ENCODE results near the gene RTP3.

RTP3 gene

GRCh38 chr3:46477756-46478155 lies 20.0 kb upstream of the RTP3 start:
- Histone ChIP-seq H3K27me3 (ENCODE audit: insufficient read depth, low read length) (peaks cover 1% of the 10 kb centered on the region), H2AFZ (ENCODE audit: low read depth, low read length) (no peak overlapping the region), H3K4me3 (ENCODE audit: low read length) (no peak overlapping the region), H3K4me1 (ENCODE audit: insufficient read depth, low read length) (no peaks in the 10 kb centered on the region), H3K36me3 (ENCODE audit: insufficient read depth, low read length) (no peaks in the 10 kb centered on the region), H3K9me3 (ENCODE audit: low read length) (no peaks in the 10 kb centered on the region)

GRCh38 chr3:46478341-46478740 lies 19.4 kb upstream of the RTP3 start:
- Histone ChIP-seq H3K4me1 (ENCODE audit: insufficient read depth, low read length) (no peaks in the 10 kb centered on the region), H3K9me3 (ENCODE audit: low read length) (no peaks in the 10 kb centered on the region), H2AFZ (ENCODE audit: low read depth, low read length) (no peak overlapping the region), H3K4me3 (ENCODE audit: low read length) (no peak overlapping the region), H3K36me3 (ENCODE audit: insufficient read depth, low read length) (no peaks in the 10 kb centered on the region), H3K27me3 (ENCODE audit: insufficient read depth, low read length) (no peaks in the 10 kb centered on the region)

GRCh38 chr3:46479021-46479420 lies 18.8 kb upstream of the RTP3 start:
- Histone ChIP-seq H3K4me3 (ENCODE audit: low read length) (no peak overlapping the region), H3K36me3 (ENCODE audit: insufficient read depth, low read length) (no peaks in the 10 kb centered on the region), H3K9me3 (ENCODE audit: low read length) (no peaks in the 10 kb centered on the region), H2AFZ (ENCODE audit: low read depth, low read length) (no peak overlapping the region), H3K4me1 (ENCODE audit: insufficient read depth, low read length) (no peaks in the 10 kb centered on the region), H3K27me3 (ENCODE audit: insufficient read depth, low read length) (no peaks in the 10 kb centered on the region)

- no peaks in the 10 kb centered on the region for H3K9me3 ChIP-seq (ENCODE audit: low read length)
- H2AFZ ChIP-seq (ENCODE audit: low read depth, low read length): no peak overlapping the region
- H3K4me1 ChIP-seq (ENCODE audit: insufficient read depth, low read length): no peaks in the 10 kb centered on the region
- no peak overlapping the region for H3K4me3 ChIP-seq (ENCODE audit: low read length)
- H3K27me3 ChIP-seq (ENCODE audit: insufficient read depth, low read length): no peaks in the 10 kb centered on the region
- no peaks in the 10 kb centered on the region for H3K36me3 ChIP-seq (ENCODE audit: insufficient read depth, low read length)
These were observed 18.1 kb upstream of the RTP3 start for GRCh38 chr3:46479696-46480095.

GRCh38 chr3:46480491-46481195 lies 17.1 kb upstream of the RTP3 start:
- H3K4me1 ChIP-seq (ENCODE audit: insufficient read depth, low read length): no peaks in the 10 kb centered on the region
- H3K36me3 ChIP-seq (ENCODE audit: insufficient read depth, low read length): no peaks in the 10 kb centered on the region
- no peaks in the 10 kb centered on the region for H3K9me3 ChIP-seq (ENCODE audit: low read length)
- no peaks in the 10 kb centered on the region for H3K27me3 ChIP-seq (ENCODE audit: insufficient read depth, low read length)
- H3K4me3 ChIP-seq (ENCODE audit: low read length): no peak overlapping the region
- no peak overlapping the region for H2AFZ ChIP-seq (ENCODE audit: low read depth, low read length)

- H3K9me3 ChIP-seq (ENCODE audit: low read length): no peaks in the 10 kb centered on the region
- no peaks in the 10 kb centered on the region for H3K36me3 ChIP-seq (ENCODE audit: insufficient read depth, low read length)
- no peaks in the 10 kb centered on the region for H3K27me3 ChIP-seq (ENCODE audit: insufficient read depth, low read length)
- no peak overlapping the region for H2AFZ ChIP-seq (ENCODE audit: low read depth, low read length)
- no peak overlapping the region for H3K4me3 ChIP-seq (ENCODE audit: low read length)
- H3K4me1 ChIP-seq (ENCODE audit: insufficient read depth, low read length): no peaks in the 10 kb centered on the region
These were observed 16.1 kb upstream of the RTP3 start for GRCh38 chr3:46481636-46482035.

- Histone ChIP-seq H3K27me3 (ENCODE audit: insufficient read depth, low read length) (no peaks in the 10 kb centered on the region), H2AFZ (ENCODE audit: low read depth, low read length) (no peak overlapping the region), H3K4me3 (ENCODE audit: low read length) (no peak overlapping the region), H3K4me1 (ENCODE audit: insufficient read depth, low read length) (no peaks in the 10 kb centered on the region), H3K9me3 (ENCODE audit: low read length) (no peaks in the 10 kb centered on the region), H3K36me3 (ENCODE audit: insufficient read depth, low read length) (no peaks in the 10 kb centered on the region)
These were observed 15.0 kb upstream of the RTP3 start for GRCh38 chr3:46482632-46483350.

- no peaks in the 10 kb centered on the region for H3K4me1 ChIP-seq (ENCODE audit: insufficient read depth, low read length)
- H3K4me3 ChIP-seq (ENCODE audit: low read length): no peak overlapping the region
- H3K36me3 ChIP-seq (ENCODE audit: insufficient read depth, low read length): no peaks in the 10 kb centered on the region
- no peaks in the 10 kb centered on the region for H3K9me3 ChIP-seq (ENCODE audit: low read length)
- H2AFZ ChIP-seq (ENCODE audit: low read depth, low read length): no peak overlapping the region
- no peaks in the 10 kb centered on the region for H3K27me3 ChIP-seq (ENCODE audit: insufficient read depth, low read length)
These were observed 14.0 kb upstream of the RTP3 start for GRCh38 chr3:46483825-46484224.

GRCh38 chr3:46484388-46484787 lies 13.4 kb upstream of the RTP3 start:
- Histone ChIP-seq H3K27me3 (ENCODE audit: insufficient read depth, low read length) (no peaks in the 10 kb centered on the region), H3K4me3 (ENCODE audit: low read length) (no peak overlapping the region), H3K36me3 (ENCODE audit: insufficient read depth, low read length) (no peaks in the 10 kb centered on the region), H3K4me1 (ENCODE audit: insufficient read depth, low read length) (no peaks in the 10 kb centered on the region), H2AFZ (ENCODE audit: low read depth, low read length) (no peak overlapping the region), H3K9me3 (ENCODE audit: low read length) (no peaks in the 10 kb centered on the region)

- H3K27me3 ChIP-seq (ENCODE audit: insufficient read depth, low read length): no peaks in the 10 kb centered on the region
- no peak overlapping the region for H3K4me3 ChIP-seq (ENCODE audit: low read length)
- H3K4me1 ChIP-seq (ENCODE audit: insufficient read depth, low read length): no peaks in the 10 kb centered on the region
- no peaks in the 10 kb centered on the region for H3K36me3 ChIP-seq (ENCODE audit: insufficient read depth, low read length)
- H3K9me3 ChIP-seq (ENCODE audit: low read length): no peaks in the 10 kb centered on the region
- H2AFZ ChIP-seq (ENCODE audit: low read depth, low read length): no peak overlapping the region
These were observed 12.6 kb upstream of the RTP3 start for GRCh38 chr3:46484911-46485778.

- Histone ChIP-seq H2AFZ (ENCODE audit: low read depth, low read length) (no peak overlapping the region), H3K9me3 (ENCODE audit: low read length) (no peaks in the 10 kb centered on the region), H3K4me1 (ENCODE audit: insufficient read depth, low read length) (no peaks in the 10 kb centered on the region), H3K4me3 (ENCODE audit: low read length) (no peak overlapping the region), H3K36me3 (ENCODE audit: insufficient read depth, low read length) (no peaks in the 10 kb centered on the region), H3K27me3 (ENCODE audit: insufficient read depth, low read length) (no peaks in the 10 kb centered on the region)
These were observed 12.0 kb upstream of the RTP3 start for GRCh38 chr3:46485779-46486175.

GRCh38 chr3:46488735-46489361 lies 8.9 kb upstream of the RTP3 start:
- H3K9me3 ChIP-seq (ENCODE audit: low read length): no peaks in the 10 kb centered on the region
- H2AFZ ChIP-seq (ENCODE audit: low read depth, low read length): no peak overlapping the region
- no peaks in the 10 kb centered on the region for H3K27me3 ChIP-seq (ENCODE audit: insufficient read depth, low read length)
- H3K4me3 ChIP-seq (ENCODE audit: low read length): no peak overlapping the region
- H3K4me1 ChIP-seq (ENCODE audit: insufficient read depth, low read length): no peaks in the 10 kb centered on the region
- no peaks in the 10 kb centered on the region for H3K36me3 ChIP-seq (ENCODE audit: insufficient read depth, low read length)

GRCh38 chr3:46489381-46489780 lies 8.4 kb upstream of the RTP3 start:
- H3K4me1 ChIP-seq (ENCODE audit: insufficient read depth, low read length): no peaks in the 10 kb centered on the region
- H2AFZ ChIP-seq (ENCODE audit: low read depth, low read length): no peak overlapping the region
- H3K4me3 ChIP-seq (ENCODE audit: low read length): no peak overlapping the region
- no peaks in the 10 kb centered on the region for H3K27me3 ChIP-seq (ENCODE audit: insufficient read depth, low read length)
- no peaks in the 10 kb centered on the region for H3K36me3 ChIP-seq (ENCODE audit: insufficient read depth, low read length)
- no peaks in the 10 kb centered on the region for H3K9me3 ChIP-seq (ENCODE audit: low read length)
